GM19239 (cell line): ENCODE results near the gene CCDC78.
"Not testable (repeated sequence)": the region's sequence is repeated elsewhere in the genome, so short reads cannot be mapped to it uniquely, and the experiment has no call there.

Source experiments
- DNase-seq: peaks from one replicate; pipeline ENCODE4 v3.0.0; 2011; ENCODE audit warnings: low spot score; ENCODE audit not compliant: insufficient read length
- FAIRE-seq: peaks from 2 replicates; lab custom pipeline; 2011; peaks lifted over from hg19 to GRCh38; lab: Jason Lieb, UNC

CCDC78 gene

DNA sequence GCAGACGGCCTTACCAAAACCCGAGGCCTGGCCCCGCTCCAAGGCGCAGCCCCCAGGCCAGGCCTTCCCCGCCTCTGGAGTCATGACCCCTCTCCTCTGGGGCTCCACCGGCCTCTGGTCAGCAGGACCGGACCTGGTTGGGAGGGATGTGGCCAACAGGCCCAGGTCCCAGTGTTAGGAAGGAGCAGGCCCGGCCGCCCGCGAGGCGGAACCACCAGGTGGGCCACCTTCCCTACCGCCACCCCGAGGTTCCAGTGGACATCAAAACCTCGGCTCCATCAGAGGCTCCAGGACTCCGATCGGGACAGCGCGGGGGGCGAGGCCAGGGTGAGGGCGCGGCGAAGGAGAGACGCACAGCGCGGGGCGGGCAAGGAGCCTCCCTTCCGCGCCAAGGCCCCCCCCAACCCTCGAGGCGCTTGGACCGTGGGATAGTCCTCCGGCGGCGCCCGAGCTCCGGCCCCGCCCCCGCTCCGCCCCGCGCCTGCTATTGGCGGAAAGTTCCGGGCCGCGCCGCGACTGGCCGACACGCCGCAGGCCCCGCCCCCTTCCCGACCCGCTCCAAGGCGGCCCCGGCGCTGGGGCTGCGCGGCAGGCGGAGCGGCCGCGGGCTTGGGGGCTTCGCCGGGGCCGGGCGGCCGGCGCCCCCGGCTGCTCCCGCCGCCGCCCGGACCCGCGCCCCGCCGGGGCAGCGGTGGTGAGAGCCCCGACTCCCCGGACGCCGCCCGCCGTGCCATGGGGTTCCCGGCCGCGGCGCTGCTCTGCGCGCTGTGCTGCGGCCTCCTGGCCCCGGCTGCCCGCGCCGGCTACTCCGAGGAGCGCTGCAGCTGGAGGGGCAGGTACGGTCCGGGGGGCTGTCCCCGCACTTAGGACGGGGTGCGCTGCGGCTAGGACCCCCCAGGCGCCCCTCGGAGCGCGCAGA is 11.4 kb downstream of the CCDC78 start, which contains the start of gene METRN:
Gene METRN (plus strand): TSS at position 561 of the 919 bp plus-strand sequence. CDS start 172 bp downstream, at position 733.
- peak; percentile 84 for FAIRE-seq
- DNase-seq = peak; percentile 99

- DNase-seq (no peak), FAIRE-seq (no peak)
Observed at GRCh38 chr16:714079-714478, 12.2 kb downstream of the CCDC78 start.

- not testable (repeated sequence) for DNase-seq, FAIRE-seq
Observed at GRCh38 chr16:712740-713250, 13.4 kb downstream of the CCDC78 start.

DNA sequence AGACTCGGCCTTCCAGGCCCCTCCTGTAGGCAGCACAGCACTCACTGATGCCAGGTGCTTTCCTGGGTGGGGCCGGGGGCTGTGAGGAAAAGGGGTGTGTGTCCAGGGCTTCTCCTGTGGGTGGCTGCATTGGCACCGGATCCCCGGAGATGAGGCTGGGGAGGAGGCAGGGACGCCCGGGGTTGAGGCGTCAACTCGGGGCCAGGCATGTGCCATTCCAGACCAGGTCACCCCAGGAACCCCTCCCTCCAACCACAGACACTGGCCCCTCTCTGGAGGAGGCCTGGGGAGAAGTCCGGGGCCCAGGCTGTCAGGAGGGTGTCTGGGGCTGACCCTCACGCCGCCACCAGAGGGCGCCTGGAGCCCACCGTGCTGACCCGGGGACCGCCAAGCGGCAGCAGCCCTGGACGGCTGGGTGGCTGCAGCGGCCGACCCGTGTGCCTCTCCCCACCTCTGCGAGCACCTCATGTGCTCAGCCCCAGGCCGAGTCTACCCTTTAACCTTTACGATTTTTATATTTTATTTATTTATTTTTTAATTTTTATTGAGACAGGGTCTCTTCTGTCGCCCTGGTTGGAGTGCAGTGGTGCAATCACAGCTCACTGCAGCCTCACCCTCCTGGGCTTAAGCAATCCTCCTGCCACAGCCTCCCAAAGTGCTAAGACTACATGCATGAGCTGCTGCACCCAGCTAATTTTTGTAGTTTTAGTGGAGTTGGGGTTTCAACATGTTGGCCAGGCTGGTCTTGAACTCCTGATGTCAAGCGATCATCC is 14.5 kb downstream of the CCDC78 start:
- DNase-seq = peak; percentile 98

GRCh38 chr16:711084-711483 is 15.2 kb downstream of the CCDC78 start:
- FAIRE-seq = no peak
- no peak for DNase-seq

More for the DNA sequence above, 14.5 kb downstream of the CCDC78 start:
- FAIRE-seq = no peak

DNA sequence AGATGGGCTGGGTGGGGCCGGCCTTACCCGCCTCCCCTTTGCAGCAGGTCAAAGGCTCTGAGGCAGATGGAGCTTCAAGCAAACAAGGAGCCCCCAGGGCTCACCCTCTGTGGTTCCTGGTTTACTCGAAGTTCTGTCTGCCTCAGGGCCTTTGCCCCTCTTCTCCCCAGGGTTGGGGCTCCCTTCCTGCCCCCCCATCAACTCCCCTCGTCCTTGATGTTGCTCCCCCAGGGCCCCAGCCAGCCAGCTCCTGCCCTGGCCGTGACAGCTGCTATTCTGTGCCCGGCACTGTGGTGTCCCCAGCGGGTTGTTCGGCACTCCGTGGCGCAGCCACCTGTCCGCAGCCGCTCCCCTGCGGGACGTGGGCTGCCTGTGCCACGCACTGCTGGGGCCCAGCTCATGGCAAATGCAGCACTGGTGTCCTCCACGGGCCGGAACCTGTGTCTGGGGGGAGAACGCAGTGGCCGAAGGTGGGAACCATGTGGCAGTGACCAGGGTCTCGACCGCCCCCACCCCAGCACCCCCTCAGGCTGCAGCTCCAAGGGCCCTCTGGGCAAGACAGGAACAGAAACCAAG is 15.7 kb downstream of the CCDC78 start:
- FAIRE-seq (no peak), DNase-seq (no peak)

GRCh38 chr16:709566-710499 is 16.4 kb downstream of the CCDC78 start:
- FAIRE-seq (no peak), DNase-seq (no peak)

DNA sequence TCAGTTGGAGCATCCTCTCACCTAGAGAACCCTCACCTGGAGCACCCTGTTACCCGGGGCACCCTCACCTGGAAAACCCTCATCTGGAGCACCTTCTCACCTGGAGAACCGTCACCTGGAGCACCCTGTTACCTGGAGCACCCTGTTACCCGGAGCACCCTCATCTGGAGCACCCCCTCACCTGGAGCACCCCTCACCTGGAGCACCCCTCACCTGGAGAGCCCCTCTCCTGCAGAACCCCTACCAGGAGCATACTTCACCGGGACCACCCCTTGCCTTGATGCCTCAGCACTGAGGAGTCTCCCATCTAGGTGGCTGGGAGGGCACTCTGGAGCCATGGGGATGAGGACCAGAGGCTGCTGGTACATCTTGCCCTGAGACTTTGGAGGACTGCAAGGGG is 17.3 kb downstream of the CCDC78 start:
- FAIRE-seq (no peak), DNase-seq (no peak)

GRCh38 chr16:708019-708418 is 18.2 kb downstream of the CCDC78 start:
- no peak for DNase-seq
- FAIRE-seq = no peak

- FAIRE-seq = no peak
Observed at GRCh38 chr16:707062-707538, 19.1 kb downstream of the CCDC78 start.

DNA sequence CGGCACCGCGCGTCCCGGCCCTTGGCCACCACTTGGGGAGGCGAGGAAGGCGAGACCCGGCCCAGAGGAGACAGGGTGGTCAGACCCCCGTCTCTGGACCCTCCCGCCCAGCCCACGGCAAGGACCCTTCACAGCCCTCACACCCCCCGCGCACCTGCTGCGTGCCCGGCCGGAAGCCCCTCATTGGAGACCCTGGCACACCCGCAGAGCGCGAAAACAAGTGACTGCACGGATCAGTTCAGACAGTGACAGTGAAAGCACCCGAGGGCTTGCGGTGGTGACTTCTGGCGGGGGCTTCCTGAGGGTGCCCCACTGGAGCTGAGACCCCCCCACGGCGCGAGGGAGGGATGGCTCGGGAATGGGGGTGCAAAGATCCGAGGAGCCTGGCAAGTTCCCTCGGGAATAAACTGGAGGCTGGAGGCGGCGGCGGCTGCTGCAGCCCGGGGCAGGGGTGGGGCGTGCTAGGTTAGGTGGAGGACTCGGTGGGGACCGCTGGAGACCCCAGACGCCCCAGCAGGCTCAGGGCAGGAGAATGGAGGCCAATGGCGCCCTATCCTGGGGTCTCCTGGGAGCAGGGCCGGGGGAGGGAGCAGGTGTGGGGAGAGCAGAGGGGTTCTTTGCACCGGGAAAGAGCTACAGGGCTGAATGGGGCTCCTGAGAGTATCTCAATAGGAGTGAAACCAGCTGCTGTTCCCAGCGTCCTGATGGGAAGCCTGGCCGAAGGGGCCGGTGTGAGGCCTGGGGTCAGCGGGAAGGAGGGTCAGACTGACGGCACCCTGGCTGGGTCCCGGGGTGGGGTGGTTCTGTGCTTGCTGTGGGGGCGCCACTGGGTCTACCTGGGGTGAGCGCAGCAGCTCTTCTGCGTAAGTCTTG is 19.8 kb downstream of the CCDC78 start:
- no peak for FAIRE-seq
- DNase-seq = no peak

More at GRCh38 chr16:707062-707538, 19.1 kb downstream of the CCDC78 start:
- DNase-seq = no peak

DNA sequence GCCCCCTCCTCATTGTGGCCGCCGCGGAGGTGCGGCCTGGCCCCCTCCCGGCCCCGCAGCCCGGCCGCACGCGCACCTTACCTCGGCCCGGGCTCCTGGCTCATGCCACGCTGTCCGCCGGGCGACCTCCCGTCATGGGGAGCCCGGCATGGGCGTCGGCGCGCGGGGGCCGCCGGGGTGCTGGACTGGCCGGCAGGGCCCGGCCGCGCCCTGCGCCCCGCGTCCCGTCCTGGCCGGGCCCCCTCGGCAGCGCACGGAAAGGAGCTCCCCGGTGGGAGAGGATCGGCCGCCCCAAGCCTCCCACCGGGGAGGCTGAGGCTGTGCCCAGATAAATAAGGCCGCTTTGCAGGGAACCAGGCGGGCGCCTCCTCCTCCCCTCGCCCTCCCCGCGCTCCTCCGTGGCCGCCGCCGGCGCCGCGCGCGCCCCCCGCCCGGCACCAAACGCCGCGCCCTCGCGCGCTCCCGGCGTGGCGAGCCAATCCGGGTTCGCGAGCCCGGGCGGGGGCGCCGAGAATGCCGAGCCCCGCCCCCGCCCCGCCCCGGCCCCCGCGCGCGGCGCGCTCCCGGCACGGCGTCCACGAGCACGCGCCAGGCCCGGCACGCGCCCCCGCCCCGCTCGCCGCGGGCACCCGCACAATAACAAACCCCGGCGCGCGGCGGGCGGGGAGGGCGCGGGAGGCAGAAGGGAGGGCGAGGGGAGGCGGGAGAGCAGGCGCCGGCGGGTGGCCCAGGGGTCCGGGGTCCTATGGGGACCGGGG is 20.6 kb downstream of the CCDC78 start, which contains the start of gene FBXL16:
Gene FBXL16 (minus strand): TSS at position 371 of the 758 bp plus-strand sequence. CDS start 8,396 bp downstream, outside the sequence.
- no peak for FAIRE-seq
- no peak for DNase-seq

DNA sequence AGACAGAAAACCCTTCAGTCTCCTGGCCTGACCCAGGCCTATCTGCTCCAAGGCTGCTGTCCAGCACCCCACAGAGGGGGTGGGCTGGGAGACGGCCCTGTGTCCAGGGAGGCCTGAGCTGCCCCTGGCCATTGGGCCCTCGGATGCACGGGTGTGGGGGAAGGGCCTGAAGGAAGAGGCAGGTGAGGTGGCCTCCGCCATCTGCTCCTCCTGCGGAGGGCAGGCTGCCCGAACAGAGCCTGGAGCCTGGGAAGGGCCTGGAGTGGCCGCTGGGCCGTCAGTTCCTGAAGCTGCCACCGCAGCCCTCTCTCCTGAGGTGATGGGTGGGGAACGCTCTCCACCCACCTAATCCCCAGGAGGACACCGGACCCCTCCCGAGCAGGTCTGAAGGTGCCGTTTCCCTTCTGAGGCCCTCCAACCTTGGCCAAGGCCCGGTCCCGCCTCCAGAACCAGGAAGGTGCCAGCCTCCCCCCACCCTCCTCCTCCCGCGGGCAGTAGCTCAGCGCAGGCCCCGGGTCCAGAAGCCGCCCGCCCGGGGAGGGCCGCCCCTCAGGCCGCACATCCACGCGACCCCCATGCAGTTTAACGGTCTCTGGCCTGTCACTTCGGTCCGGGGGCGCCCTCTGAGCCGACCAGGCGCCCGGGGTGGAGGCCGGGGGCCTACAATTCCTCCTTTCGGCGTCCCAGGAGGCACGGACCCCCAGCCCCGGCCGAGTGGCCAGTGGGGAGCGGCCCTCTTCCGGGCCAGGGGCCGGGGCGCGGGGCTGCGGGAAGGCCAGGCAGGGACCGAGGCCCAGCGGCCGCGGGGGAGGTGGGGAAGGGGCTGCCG is 21.5 kb downstream of the CCDC78 start:
- no peak for DNase-seq
- FAIRE-seq = no peak

DNA sequence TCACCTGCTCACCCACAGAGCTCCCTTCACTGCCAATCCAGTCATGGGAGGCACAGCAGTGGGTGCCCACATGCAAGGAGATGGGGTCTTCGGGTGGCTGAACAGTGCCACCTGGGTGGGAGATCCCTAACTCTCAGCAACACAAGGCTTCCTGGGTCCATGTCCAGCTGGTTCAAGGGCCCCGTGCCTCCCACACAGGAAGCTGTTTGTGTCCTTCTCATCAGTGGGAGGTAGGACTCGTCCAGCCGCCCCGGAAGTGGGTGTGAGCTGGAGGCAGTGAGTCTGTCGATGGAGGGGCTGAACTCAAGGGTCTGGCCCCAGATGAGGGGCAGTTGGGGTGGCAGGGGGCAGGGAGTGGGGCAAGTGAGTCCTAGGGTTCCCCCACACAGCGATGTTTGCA is 22.2 kb downstream of the CCDC78 start:
- FAIRE-seq (no peak), DNase-seq (no peak)

- FAIRE-seq = no peak
- DNase-seq = no peak
Observed at GRCh38 chr16:703406-703805, 22.8 kb downstream of the CCDC78 start.

DNA sequence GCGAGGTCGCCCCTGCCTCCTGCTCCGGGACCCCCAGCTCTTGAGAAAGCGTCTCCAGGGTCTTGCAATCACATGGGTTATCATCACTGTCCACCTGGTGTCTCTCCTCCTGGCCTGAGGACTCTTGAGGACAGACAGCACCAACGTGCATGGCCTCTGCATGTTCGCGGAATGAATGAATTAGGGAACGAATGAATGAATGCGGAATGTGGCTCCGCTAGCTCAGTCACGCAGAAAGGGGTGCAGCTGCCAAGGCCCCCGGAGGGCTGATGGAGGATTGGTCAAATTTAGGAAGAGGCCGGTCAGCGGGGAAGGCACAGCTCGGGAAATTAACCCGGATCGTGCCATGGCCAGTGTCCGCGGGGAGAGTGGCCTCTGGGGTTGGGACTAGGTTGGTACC is 23.9 kb downstream of the CCDC78 start:
- FAIRE-seq (no peak), DNase-seq (no peak)
